K562 (cell line): Measurements from ENCODE around the gene MAPK8IP1. TPM values are rescaled to one million over a fixed set of nuclear protein-coding genes. Genes with fewer than 3 reads are reported as not detected.

Experiments used
- BMI1 ChIP-seq: fragments of 150-350 bp; IDR thresholded peaks from 2 replicates; pipeline ENCODE4 v1.6.1; 2014; ENCODE audit warnings: low read length
- BRF1 ChIP-seq: IDR thresholded peaks from 3 replicates; pipeline ENCODE4 v1.6.1; 2011; ENCODE audit warnings: borderline replicate concordance, mild to moderate bottlenecking; ENCODE audit not compliant: insufficient read length; ENCODE audit errors: extremely low read depth
- CTBP1 ChIP-seq: fragments of 450-650 bp; IDR thresholded peaks from 2 replicates; pipeline ENCODE4 v1.6.1; 2016; ENCODE audit warnings: borderline replicate concordance
- EGR1 ChIP-seq: fragments of 450-650 bp; conservative IDR thresholded peaks from 2 replicates; pipeline ENCODE4 v1.6.1; 2017; ENCODE audit warnings: mild to moderate bottlenecking
- EP400 ChIP-seq: fragments of 450-650 bp; IDR thresholded peaks from 2 replicates; pipeline ENCODE4 v1.6.1; 2017; ENCODE audit warnings: antibody characterized with exemption, mild to moderate bottlenecking, moderate library complexity
- FOXJ2 ChIP-seq: fragments of 200-800 bp; sonication (Bioruptor generic); IDR thresholded peaks from 2 replicates; pipeline ENCODE4 v1.6.1; 2016; ENCODE audit warnings: missing genetic modification characterization, missing compliant biosample characterization
- FOXK1 ChIP-seq: sonication (generic); formaldehyde crosslinking; IDR thresholded peaks from 2 replicates; pipeline ENCODE4 v1.8.0; 2022; ENCODE audit warnings: missing genetic modification reagents, mild to moderate bottlenecking, borderline replicate concordance
- FOXM1 ChIP-seq, 2 experiments: fragments of 450-650 bp in 1 of 2; sonication (generic) in 1 of 2; formaldehyde crosslinking in 1 of 2; IDR thresholded peaks; 2 replicates each; pipeline versions ENCODE4 v1.6.1 to v1.9.0; 2017 to 2022; ENCODE audit warnings: low read depth in 2 of 2, mild to moderate bottlenecking in 2 of 2, missing genetic modification reagents in 1 of 2, moderate library complexity in 1 of 2
- GATAD2B ChIP-seq: fragments of 450-650 bp; IDR thresholded peaks from 2 replicates; pipeline ENCODE4 v1.6.1; 2017; ENCODE audit warnings: mild to moderate bottlenecking, borderline replicate concordance
- HLTF ChIP-seq: fragments of 450-650 bp; IDR thresholded peaks from 2 replicates; pipeline ENCODE4 v1.6.1; 2016
- HMG20B ChIP-seq: fragments of 250-450 bp; sonication (Bioruptor Pico); IDR thresholded peaks from 2 replicates; pipeline ENCODE4 v1.5.0; 2021; ENCODE audit warnings: mild to moderate bottlenecking
- HNRNPLL ChIP-seq: fragments of 200-400 bp; formaldehyde crosslinking; IDR thresholded peaks from 2 replicates; pipeline ENCODE4 v1.6.1; 2017; ENCODE audit warnings: low read length, low read depth, mild to moderate bottlenecking; ENCODE audit not compliant: poor library complexity, severe bottlenecking
- KLF6 ChIP-seq: fragments of 250-450 bp; sonication (Bioruptor Pico); IDR thresholded peaks from 2 replicates; pipeline ENCODE4 v1.4.0; 2020; ENCODE audit warnings: mild to moderate bottlenecking, moderate library complexity, borderline replicate concordance
- MAFF ChIP-seq: IDR thresholded peaks from 2 replicates; pipeline ENCODE4 v1.6.1; 2012; ENCODE audit warnings: low read length, improper control_type of control experiment
- MCM3 ChIP-seq: fragments of 450-650 bp; IDR thresholded peaks from 2 replicates; pipeline ENCODE4 v1.6.1; 2016
- MTF1 ChIP-seq: fragments of 250-450 bp; sonication (Bioruptor Pico); IDR thresholded peaks from 2 replicates; pipeline ENCODE4 v1.9.0; 2021; ENCODE audit warnings: moderate library complexity, mild to moderate bottlenecking, inconsistent platforms, borderline replicate concordance
- MXI1 ChIP-seq: IDR thresholded peaks from 2 replicates; pipeline ENCODE4 v1.6.1; 2011; ENCODE audit warnings: low read depth, mild to moderate bottlenecking, improper control_type of control experiment, low read length
- NCOA1 ChIP-seq: fragments of 450-650 bp; IDR thresholded peaks from 2 replicates; pipeline ENCODE4 v1.6.1; 2016; ENCODE audit warnings: low read depth
- PHF21A ChIP-seq: fragments of 450-650 bp; IDR thresholded peaks from 2 replicates; pipeline ENCODE4 v1.6.1; 2017; ENCODE audit warnings: low read depth, borderline replicate concordance
- PTRF ChIP-seq: fragments of 450-650 bp; IDR thresholded peaks from 2 replicates; pipeline ENCODE4 v1.6.1; 2016; ENCODE audit warnings: mild to moderate bottlenecking, missing genetic modification characterization, missing compliant biosample characterization
- ZKSCAN8 ChIP-seq: fragments of 200-800 bp; sonication (Bioruptor generic); IDR thresholded peaks from 2 replicates; pipeline ENCODE4 v1.6.1; 2016; ENCODE audit warnings: missing genetic modification characterization, missing compliant biosample characterization
- ZNF133 ChIP-seq: fragments of 250-450 bp; sonication (Bioruptor Pico); IDR thresholded peaks from 2 replicates; pipeline ENCODE4 v1.4.0; 2020; ENCODE audit warnings: mild to moderate bottlenecking
- polyA plus RNA-seq, 8 experiments: library from polyadenylated mRNA; depleted of rRNA in 4 of 8; stranded (reverse) in 5 of 8; unstranded in 3 of 8; fragments of >200 nt; fragmentation: Nextera tagmentation in 2 of 8; fragmentation: Illumina TruSeq in 1 of 8; extraction: Ambion mirVana in 2 of 8; extraction: Trizol in 1 of 8; gene quantifications; 2 replicates each; pipeline versions ENCODE4 v1.2.1 to v1.2.3, GENCODE V29; 2011 to 2014; ENCODE audit warnings: inconsistent platforms in 1 of 8, missing spikeins in 1 of 8
- total RNA-seq, 7 experiments: library from RNA; depleted of rRNA in 6 of 7; stranded (reverse); fragments of >200 nt in 6 of 7; fragmentation: Illumina TruSeq in 2 of 7; extraction: Trizol in 2 of 7; gene quantifications; 2 replicates each; pipeline versions ENCODE4 v1.2.1 to v1.2.3, GENCODE V29; 2011 to 2021; ENCODE audit warnings: low replicate concordance in 1 of 7
- TF ChIP-seq, protein P1 (sequence below): sonication (generic); formaldehyde crosslinking; IDR thresholded peaks from 2 replicates; pipeline ENCODE4 v1.8.0; 2022; ENCODE audit warnings: mild to moderate bottlenecking, missing genetic modification reagents, borderline replicate concordance
- TF ChIP-seq, protein P2 (sequence below): sonication (generic); formaldehyde crosslinking; IDR thresholded peaks from 2 replicates; pipeline ENCODE4 v1.8.0; 2022; ENCODE audit warnings: missing genetic modification reagents, mild to moderate bottlenecking, moderate library complexity, borderline replicate concordance
- TF ChIP-seq, protein P3 (sequence below): sonication (generic); IDR thresholded peaks from 2 replicates; pipeline ENCODE4 v1.6.1; 2016

Gene MAPK8IP1
- total and polyA plus RNA-seq, 9 of the 15 experiments (the other 6 are each of a cell fraction or from before 2014, with no cell fraction given), result 0.13 to 6.9 (median 2.5) TPM

DNA sequence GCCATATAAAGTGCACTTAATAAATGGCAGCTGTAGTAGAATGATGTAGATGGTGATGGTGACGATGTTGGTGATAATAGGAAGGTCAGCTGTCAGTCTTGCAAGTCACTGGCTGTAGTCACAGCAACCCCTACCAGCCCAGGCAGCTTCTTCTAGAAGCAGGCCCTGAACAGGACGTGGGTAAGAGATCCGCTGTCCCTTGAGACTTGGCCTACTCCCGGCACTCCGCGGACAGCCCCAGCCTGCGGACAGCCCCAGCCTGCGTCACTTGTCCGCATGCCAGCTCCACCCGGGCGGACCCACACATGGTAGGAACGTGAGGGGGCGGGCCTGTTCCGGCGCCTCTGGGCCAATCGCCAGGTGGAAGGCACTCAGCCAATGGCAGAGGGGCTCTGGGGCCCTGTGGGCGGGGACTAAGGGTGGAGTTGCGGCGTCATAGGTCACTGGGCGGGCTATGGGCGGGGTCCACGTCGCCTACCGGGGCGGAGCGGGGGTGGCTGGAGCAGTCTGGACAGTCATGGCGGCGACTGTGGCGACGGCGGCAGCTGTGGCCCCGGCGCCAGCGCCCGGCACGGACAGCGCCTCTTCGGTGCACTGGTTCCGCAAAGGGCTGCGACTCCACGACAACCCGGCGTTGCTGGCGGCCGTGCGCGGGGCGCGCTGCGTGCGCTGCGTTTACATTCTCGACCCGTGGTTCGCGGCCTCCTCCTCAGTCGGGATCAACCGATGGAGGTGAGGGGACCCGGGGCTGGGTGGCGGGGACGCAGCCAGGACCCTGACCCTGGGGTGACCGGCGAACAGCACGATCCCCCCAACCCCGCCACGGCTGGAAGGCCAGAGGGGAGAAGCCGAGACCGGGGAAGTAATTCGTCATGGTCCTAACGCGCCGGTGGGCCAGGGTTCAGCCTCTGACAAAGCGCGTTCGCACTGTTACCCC, 38.2 kb upstream of the MAPK8IP1 start, which contains the start of gene CRY2 (continued):
- peak; percentile 27; the same call in 1 of the 2 replicates for TF ChIP-seq HMG20B (CRISPR knock-in tag)
- TF ChIP-seq KLF6, result no peak
- TF ChIP-seq, protein P1, sequence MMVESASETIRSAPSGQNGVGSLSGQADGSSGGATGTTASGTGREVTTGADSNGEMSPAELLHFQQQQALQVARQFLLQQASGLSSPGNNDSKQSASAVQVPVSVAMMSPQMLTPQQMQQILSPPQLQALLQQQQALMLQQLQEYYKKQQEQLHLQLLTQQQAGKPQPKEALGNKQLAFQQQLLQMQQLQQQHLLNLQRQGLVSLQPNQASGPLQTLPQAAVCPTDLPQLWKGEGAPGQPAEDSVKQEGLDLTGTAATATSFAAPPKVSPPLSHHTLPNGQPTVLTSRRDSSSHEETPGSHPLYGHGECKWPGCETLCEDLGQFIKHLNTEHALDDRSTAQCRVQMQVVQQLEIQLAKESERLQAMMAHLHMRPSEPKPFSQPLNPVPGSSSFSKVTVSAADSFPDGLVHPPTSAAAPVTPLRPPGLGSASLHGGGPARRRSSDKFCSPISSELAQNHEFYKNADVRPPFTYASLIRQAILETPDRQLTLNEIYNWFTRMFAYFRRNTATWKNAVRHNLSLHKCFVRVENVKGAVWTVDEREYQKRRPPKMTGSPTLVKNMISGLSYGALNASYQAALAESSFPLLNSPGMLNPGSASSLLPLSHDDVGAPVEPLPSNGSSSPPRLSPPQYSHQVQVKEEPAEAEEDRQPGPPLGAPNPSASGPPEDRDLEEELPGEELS (CRISPR knock-in tag), result peak; percentile 93
- no peak for TF ChIP-seq BRF1
- TF ChIP-seq NCOA1, result no peak
- no peak for TF ChIP-seq MCM3
- 0 out of 2 replicates have a peak, but pooled peaks have one; percentile 58 for TF ChIP-seq FOXK1
- TF ChIP-seq MAFF, result no peak
- TF ChIP-seq ZNF133 (CRISPR knock-in tag), result no peak
- no peak for TF ChIP-seq FOXM1 (IDR thresholded peaks at IDR 0.05; ENCODE audit: low read depth)
- TF ChIP-seq FOXM1 (CRISPR knock-in tag; IDR thresholded peaks at IDR 0.05; ENCODE audit: low read depth), result peak; percentile 75; the same call in 1 of the 2 replicates
- peak; percentile 87 for TF ChIP-seq EGR1
- TF ChIP-seq FOXJ2 (tag), result no peak
- no peak for TF ChIP-seq GATAD2B
- peak; percentile 85 for TF ChIP-seq HNRNPLL
- no peak for TF ChIP-seq PTRF (tag)
- no peak for TF ChIP-seq PHF21A
- no peak for TF ChIP-seq BMI1
- TF ChIP-seq CTBP1, result peak; percentile 36; the same call in 1 of the 2 replicates
- TF ChIP-seq, protein P2, sequence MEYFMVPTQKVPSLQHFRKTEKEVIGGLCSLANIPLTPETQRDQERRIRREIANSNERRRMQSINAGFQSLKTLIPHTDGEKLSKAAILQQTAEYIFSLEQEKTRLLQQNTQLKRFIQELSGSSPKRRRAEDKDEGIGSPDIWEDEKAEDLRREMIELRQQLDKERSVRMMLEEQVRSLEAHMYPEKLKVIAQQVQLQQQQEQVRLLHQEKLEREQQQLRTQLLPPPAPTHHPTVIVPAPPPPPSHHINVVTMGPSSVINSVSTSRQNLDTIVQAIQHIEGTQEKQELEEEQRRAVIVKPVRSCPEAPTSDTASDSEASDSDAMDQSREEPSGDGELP (CRISPR knock-in tag), result peak; percentile 98
- TF ChIP-seq, protein P3, sequence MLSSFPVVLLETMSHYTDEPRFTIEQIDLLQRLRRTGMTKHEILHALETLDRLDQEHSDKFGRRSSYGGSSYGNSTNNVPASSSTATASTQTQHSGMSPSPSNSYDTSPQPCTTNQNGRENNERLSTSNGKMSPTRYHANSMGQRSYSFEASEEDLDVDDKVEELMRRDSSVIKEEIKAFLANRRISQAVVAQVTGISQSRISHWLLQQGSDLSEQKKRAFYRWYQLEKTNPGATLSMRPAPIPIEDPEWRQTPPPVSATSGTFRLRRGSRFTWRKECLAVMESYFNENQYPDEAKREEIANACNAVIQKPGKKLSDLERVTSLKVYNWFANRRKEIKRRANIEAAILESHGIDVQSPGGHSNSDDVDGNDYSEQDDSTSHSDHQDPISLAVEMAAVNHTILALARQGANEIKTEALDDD, result no peak
- TF ChIP-seq EP400, result peak; percentile 35; the same call in 1 of the 2 replicates
- no peak for TF ChIP-seq HLTF
- TF ChIP-seq ZKSCAN8, result no peak
- 0 out of 2 replicates have a peak, but pooled peaks have one; percentile 46 for TF ChIP-seq MXI1
- no peak for TF ChIP-seq MTF1 (CRISPR knock-in tag)
